GM21423 (cell line): ENCODE measurements around the gene COPE.
"Not testable (repeated sequence)": the region's sequence is repeated elsewhere in the genome, so short reads cannot be mapped to it uniquely, and the experiment has no call there.

Experiments
- ATAC-seq: cut with Tn5 transposase; IDR thresholded peaks from one replicate; pipeline ENCODE4 v1.9.1; 2021; ENCODE audit warnings: mild to moderate bottlenecking, moderate library complexity; ENCODE audit not compliant: unreplicated experiment

COPE gene

GRCh38 chr19:18919086-18919899 lies at the start of gene COPE, which contains the start of gene DDX49:
Gene COPE (minus strand): TSS chr19:18919387. CDS start chr19:18919348, 39 bp downstream.
Gene DDX49 (plus strand): TSS chr19:18919715. CDS start chr19:18919742, 27 bp downstream.
- peak; percentile 89 for ATAC-seq

- no peak for ATAC-seq
These were observed 48.4 kb upstream of the COPE start for GRCh38 chr19:18967358-18968146.

- ATAC-seq: no peak
These were observed 47.1 kb upstream of the COPE start for GRCh38 chr19:18966307-18966706.

- ATAC-seq: no peak
These were observed 44.9 kb upstream of the COPE start for GRCh38 chr19:18964121-18964520.

GRCh38 chr19:18961767-18962620 lies 42.8 kb upstream of the COPE start:
- ATAC-seq: no peak

- no peak for ATAC-seq
These were observed 41.2 kb upstream of the COPE start for GRCh38 chr19:18960370-18960769.

GRCh38 chr19:18955042-18955441 lies 35.9 kb upstream of the COPE start:
- no peak for ATAC-seq

GRCh38 chr19:18954094-18954493 lies 34.9 kb upstream of the COPE start:
- ATAC-seq: no peak

- not testable (repeated sequence) for ATAC-seq
These were observed 33.3 kb upstream of the COPE start for GRCh38 chr19:18952364-18953003.

- ATAC-seq: no peak
These were observed 32.6 kb upstream of the COPE start for GRCh38 chr19:18951721-18952281.

GRCh38 chr19:18949858-18950257 lies 30.7 kb upstream of the COPE start:
- ATAC-seq: no peak

GRCh38 chr19:18948976-18949356 lies 29.8 kb upstream of the COPE start:
- ATAC-seq: no peak

- no peak for ATAC-seq
These were observed 29.1 kb upstream of the COPE start for GRCh38 chr19:18948075-18948975.

- ATAC-seq: no peak
These were observed 27.7 kb upstream of the COPE start for GRCh38 chr19:18946918-18947317.

GRCh38 chr19:18946335-18946734 lies 27.1 kb upstream of the COPE start:
- ATAC-seq: no peak

- ATAC-seq: no peak
These were observed 26.1 kb upstream of the COPE start for GRCh38 chr19:18945297-18945696.

GRCh38 chr19:18943465-18943864 lies 24.3 kb upstream of the COPE start:
- ATAC-seq: no peak

GRCh38 chr19:18942692-18943091 lies 23.5 kb upstream of the COPE start:
- ATAC-seq: no peak

- no peak for ATAC-seq
These were observed 22.6 kb upstream of the COPE start for GRCh38 chr19:18941628-18942354.
